GM12878 (cell line): ENCODE measurements around the gene TCERG1L. TPM values are rescaled to one million over a fixed set of nuclear protein-coding genes. Genes with fewer than 3 reads are reported as not detected.

Experiments
- ATAC-seq: fragments of 200-7000 bp; cut with Tn5 transposase; 3 replicates; pipeline ENCODE4 v1.9.1; 2020; ENCODE audit warnings: mild to moderate bottlenecking, moderate library complexity
- BruUV-seq: library from RNA; stranded (reverse); fragments of 400-500 nt; replicated peaks from 2 replicates; lab custom pipeline; 2021; lab: Mats Ljungman, UMichigan
- CTCF ChIA-PET: fragments of 300-600 bp; sonication (Branson Sonifier 250); formaldehyde crosslinking; extraction: SDS; loops from one replicate; lab custom pipeline; 2021; ENCODE audit warnings: inconsistent platforms; lab: Yijun Ruan, JAX
- POLR2A ChIA-PET: fragments of 350-600 bp; formaldehyde crosslinking; extraction: SDS; loops from one replicate; lab custom pipeline; 2021; ENCODE audit warnings: inconsistent platforms; lab: Charles Lee
- RAD21 ChIA-PET: fragments of 300-600 bp; sonication (Branson Sonifier 250); formaldehyde crosslinking; loops from one replicate; lab custom pipeline; 2023; ENCODE audit warnings: antibody characterized with exemption; ENCODE audit not compliant: unreplicated experiment; lab: Charles Lee
- SMC1A ChIA-PET: fragments of 300-600 bp; sonication (Branson Sonifier 250); formaldehyde crosslinking; loops from one replicate; lab custom pipeline; 2023; ENCODE audit not compliant: unreplicated experiment, uncharacterized antibody; lab: Charles Lee
- DNase-seq: peaks from one replicate; pipeline ENCODE4 v3.0.0-alpha.2; 2011; ENCODE audit warnings: low read depth, low spot score
- FAIRE-seq: peaks from 3 replicates; lab custom pipeline; 2011; peaks lifted over from hg19 to GRCh38; lab: Jason Lieb, UNC
- H2AFZ ChIP-seq: 2 replicates; pipeline ENCODE4 v1.6.0; 2011; ENCODE audit warnings: low read depth, low read length, control low read depth; ENCODE audit not compliant: control insufficient read depth
- H3K27ac ChIP-seq: 2 replicates; pipeline ENCODE4 v1.5.1; 2011; ENCODE audit warnings: control low read depth; ENCODE audit not compliant: control insufficient read depth, insufficient read depth
- H3K27me3 ChIP-seq, 2 experiments: replicated peaks in 1 of 2; 2 replicates each; pipeline versions ENCODE4 v1.6.0 to v1.6.1; 2011; ENCODE audit warnings: low read length in 1 of 2; ENCODE audit not compliant: control insufficient read depth in 2 of 2, insufficient read depth in 2 of 2
- H3K36me3 ChIP-seq, 2 experiments: 2 replicates each; pipeline ENCODE4 v1.5.1; 2011; ENCODE audit warnings: low read length in 1 of 2; ENCODE audit not compliant: control insufficient read depth in 2 of 2, insufficient read depth in 2 of 2
- H3K4me1 ChIP-seq: 2 replicates; pipeline ENCODE4 v1.6.1; 2011; ENCODE audit warnings: mild to moderate bottlenecking, low read length, moderate library complexity, mixed read lengths; ENCODE audit not compliant: control insufficient read depth, insufficient read depth
- H3K4me2 ChIP-seq: 2 replicates; pipeline ENCODE4 v1.6.0; 2011; ENCODE audit warnings: control low read depth; ENCODE audit not compliant: control insufficient read depth, insufficient read depth
- H3K4me3 ChIP-seq: fragments of 200-600 bp; sonication (generic); 2 replicates; pipeline ENCODE4 v1.5.1; 2016
- H3K79me2 ChIP-seq: 2 replicates; pipeline ENCODE4 v1.6.0; 2011; ENCODE audit warnings: low read length; ENCODE audit not compliant: control insufficient read depth, insufficient read depth
- H3K9ac ChIP-seq: 2 replicates; pipeline ENCODE4 v1.8.0; 2011; ENCODE audit warnings: low read length, control low read depth, mixed read lengths; ENCODE audit not compliant: control insufficient read depth, insufficient read depth
- H3K9me3 ChIP-seq: replicated peaks from 3 replicates; pipeline ENCODE4 v1.5.1; 2011; ENCODE audit warnings: mild to moderate bottlenecking, low read length; ENCODE audit not compliant: control insufficient read depth, insufficient read depth
- H4K20me1 ChIP-seq: 2 replicates; pipeline ENCODE4 v1.6.0; 2011; ENCODE audit not compliant: control insufficient read depth, insufficient read depth
- ASH2L ChIP-seq: fragments of 300-600, 200-600 bp; sonication (generic); IDR thresholded peaks from 2 replicates; pipeline ENCODE4 v1.6.1; 2017; ENCODE audit warnings: low read depth, mild to moderate bottlenecking, borderline replicate concordance
- ATF2 ChIP-seq: IDR thresholded peaks from 2 replicates; pipeline ENCODE4 v1.6.1; 2012; ENCODE audit warnings: low read length, inconsistent platforms
- BCLAF1 ChIP-seq: fragments of 450-650 bp; IDR thresholded peaks from 2 replicates; pipeline ENCODE4 v1.6.1; 2017; ENCODE audit warnings: antibody characterized with exemption, mild to moderate bottlenecking, moderate library complexity
- BMI1 ChIP-seq: fragments of 450-650 bp; IDR thresholded peaks from 2 replicates; pipeline ENCODE4 v1.6.1; 2016; ENCODE audit warnings: mild to moderate bottlenecking, moderate library complexity, borderline replicate concordance
- CBFB ChIP-seq: IDR thresholded peaks from 2 replicates; pipeline ENCODE4 v1.6.1; 2016; ENCODE audit warnings: antibody characterized with exemption, low read depth
- EGR1 ChIP-seq, 2 experiments: IDR thresholded peaks; 1 replicate in 1 of 2; 2 replicates in 1 of 2; pipeline ENCODE4 v1.6.1; 2011 to 2012; ENCODE audit warnings: low read depth in 2 of 2, low read length in 2 of 2, borderline replicate concordance in 1 of 2, mild to moderate bottlenecking in 1 of 2, moderate library complexity in 1 of 2
- IKZF1 ChIP-seq: fragments of 450-650 bp; conservative IDR thresholded peaks from 2 replicates; pipeline ENCODE4 v1.6.1; 2017; ENCODE audit warnings: antibody characterized with exemption, mild to moderate bottlenecking
- MXI1 ChIP-seq: fragments of 150-350 bp; IDR thresholded peaks from 2 replicates; pipeline ENCODE4 v1.6.1; 2011; ENCODE audit warnings: low read depth, mild to moderate bottlenecking, inconsistent platforms, low read length, improper control_type of control experiment
- NKRF ChIP-seq: fragments of 450-650 bp; conservative IDR thresholded peaks from 2 replicates; pipeline ENCODE4 v1.6.1; 2017; ENCODE audit warnings: mild to moderate bottlenecking, moderate library complexity
- PML ChIP-seq: IDR thresholded peaks from 2 replicates; pipeline ENCODE4 v1.6.1; 2012; ENCODE audit warnings: low read length, inconsistent platforms
- SIN3A ChIP-seq: IDR thresholded peaks from 2 replicates; pipeline ENCODE4 v1.6.1; 2012; ENCODE audit warnings: low read depth, low read length, improper control_type of control experiment
- SKIL ChIP-seq: fragments of 450-650 bp; IDR thresholded peaks from 2 replicates; pipeline ENCODE4 v1.6.1; 2017; ENCODE audit warnings: mild to moderate bottlenecking, low read depth, inconsistent platforms; ENCODE audit not compliant: poor library complexity, severe bottlenecking
- SREBF1 ChIP-seq: IDR thresholded peaks from 2 replicates; pipeline ENCODE4 v1.6.1; 2012; ENCODE audit warnings: mild to moderate bottlenecking, low read length
- WGBS: methylation state at CpG from one replicate; pipeline ENCODE4 v1.1.6; 2016; ENCODE audit warnings: low lambda C conversion rate; ENCODE audit not compliant: insufficient replicate concordance, insufficient coverage; ENCODE audit errors: missing lambda C conversion rate; 5-methylcytosine and 5-hydroxymethylcytosine counted together
- in situ Hi-C: fragments of 300-500 bp; cut with MboI; formaldehyde crosslinking; loops from 9 replicates; pipeline ENCODE4 v1.14.3; 2018; ENCODE audit warnings: mixed read lengths
- intact Hi-C: fragments of 100-400 bp; cut with micrococcal nuclease; formaldehyde crosslinking; loops from one replicate; pipeline ENCODE4 v1.14.2; 2022; ENCODE audit not compliant: unreplicated experiment
- polyA plus RNA-seq, 11 experiments: library from polyadenylated mRNA; depleted of rRNA in 4 of 11; unstranded in 6 of 11; stranded (reverse) in 5 of 11; fragments of >200 nt; fragmentation: Nextera tagmentation in 4 of 11; fragmentation: Illumina TruSeq in 1 of 11; extraction: Ambion mirVana in 4 of 11; extraction: Trizol in 1 of 11; gene quantifications; 1 replicate in 1 of 11; 2 replicates in 10 of 11; pipeline versions ENCODE4 v1.2.1 to v1.2.3, GENCODE V29; 2011 to 2016; ENCODE audit warnings: inconsistent platforms in 2 of 11, missing spikeins in 2 of 11, low read depth in 1 of 11
- total RNA-seq, 4 experiments: library from RNA; depleted of rRNA in 3 of 4; stranded (reverse); fragments of >200 nt in 3 of 4; fragmentation: Illumina TruSeq in 1 of 4; extraction: Trizol in 1 of 4; gene quantifications; 2 replicates each; pipeline versions ENCODE4 v1.2.1 to v1.2.3, GENCODE V29; 2013 to 2021

The TCERG1L gene
- total and polyA plus RNA-seq, 10 of the 15 experiments (the other 5 are each of a cell fraction or from before 2014, with no cell fraction given), result not detected

- TF ChIP-seq ATF2 (no peak), BMI1 (no peak), IKZF1 (no peak), ASH2L (no peak)
These were observed 198.8 kb downstream of the TCERG1L start (continued) for GRCh38 chr10:131112691-131113090.

GRCh38 chr10:131111471-131112080 is 199.9 kb downstream of the TCERG1L start:
- Histone ChIP-seq H3K79me2 (no peaks in the 10 kb centered on the region), H3K4me2 (no peak overlapping the region), H3K36me3 (no peaks in the 10 kb centered on the region), H3K4me3 (no peak overlapping the region), H2AFZ (no peak overlapping the region), H4K20me1 (no peaks in the 10 kb centered on the region), H3K4me1 (no peaks in the 10 kb centered on the region), H3K27ac (no peak overlapping the region), H3K27me3 (no peaks in the 10 kb centered on the region), H3K9me3 (no peaks in the 10 kb centered on the region; the same call in 2 of the 3 replicates), H3K9ac (no peak overlapping the region)
- SMC1A ChIA-PET, result no interaction called here
- in situ Hi-C loops (no loop called here), intact Hi-C loops (no loop called here)
- WGBS, result 32% methylated on average over 12 of the region's 16 CpGs
- FAIRE-seq (no peak), ATAC-seq (no peak), DNase-seq (no peak)
- POLR2A ChIA-PET, result no interaction called here
- BruUV-seq, result no TSS peak
- CTCF ChIA-PET, result no interaction called here
- RAD21 ChIA-PET, result no interaction called here
- TF ChIP-seq SIN3A (no peak), MXI1 (no peak), BCLAF1 (no peak), EGR1 (IDR thresholded peaks at IDR 0.05; ENCODE audit: borderline replicate concordance in 1 of 2, low read depth in 2 of 2, low read length in 2 of 2) (no peak), SKIL (no peak), PML (no peak), CBFB (no peak), NKRF (no peak), SREBF1 (no peak)
